A549 (cell line): Measurements from ENCODE around the gene OR2C3.

Experiments
- HOXB5 ChIP-seq: fragments of 250-450 bp; sonication (Bioruptor Pico); IDR thresholded peaks from 2 replicates; pipeline ENCODE4 v1.5.0; 2020; ENCODE audit warnings: mild to moderate bottlenecking, moderate library complexity
- MYC ChIP-seq: IDR thresholded peaks from 2 replicates; pipeline ENCODE4 v1.6.1; 2012; ENCODE audit warnings: mild to moderate bottlenecking, inconsistent platforms, low read length, improper control_type of control experiment, borderline replicate concordance
- PHF8 ChIP-seq: fragments of 200-600 bp; sonication (generic); IDR thresholded peaks from 2 replicates; pipeline ENCODE4 v1.6.1; 2016; ENCODE audit warnings: low read depth, mild to moderate bottlenecking, antibody characterized with exemption, moderate library complexity, borderline replicate concordance
- POLR2A ChIP-seq: IDR thresholded peaks from 2 replicates; pipeline ENCODE4 v1.6.1; 2012; ENCODE audit warnings: mild to moderate bottlenecking, low read length
- TF ChIP-seq, protein P1 (sequence below): fragments of >200 bp; sonication (Bioruptor Twin); formaldehyde crosslinking; IDR thresholded peaks from 3 replicates; pipeline ENCODE4 v1.5.1; 2016
- TF ChIP-seq, protein P2 (sequence below): IDR thresholded peaks from 2 replicates; pipeline ENCODE4 v1.6.1; 2012
- TF ChIP-seq, protein P3 (sequence below): fragments of 150-350 bp; IDR thresholded peaks from 2 replicates; pipeline ENCODE4 v1.6.1; 2014; ENCODE audit warnings: low read depth, mild to moderate bottlenecking, low read length
- TF ChIP-seq, protein P4 (sequence below): IDR thresholded peaks from 2 replicates; pipeline ENCODE4 v1.6.1; 2012; ENCODE audit warnings: low read depth, borderline replicate concordance

DNA sequence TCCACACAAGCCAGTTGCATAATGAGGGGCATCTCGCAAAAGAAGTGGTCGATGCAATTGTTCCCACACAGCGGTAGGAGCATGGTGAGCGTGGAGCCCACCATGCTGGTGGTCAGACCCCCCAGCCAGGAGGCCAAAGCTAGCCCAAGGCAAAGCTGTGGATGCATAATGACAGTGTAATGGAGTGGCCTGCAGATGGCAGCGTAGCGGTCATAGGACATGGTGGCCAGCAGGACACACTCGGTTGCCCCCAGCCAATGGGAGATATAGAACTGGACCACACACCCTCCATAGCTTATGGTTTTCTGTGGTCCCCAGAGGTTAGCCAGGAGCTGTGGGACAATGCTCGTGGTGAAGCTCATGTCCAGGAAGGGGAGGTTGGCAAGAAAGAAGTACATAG lies 4.3 kb downstream of the OR2C3 start:
- TF ChIP-seq MYC, result no peak
- TF ChIP-seq, protein P1, sequence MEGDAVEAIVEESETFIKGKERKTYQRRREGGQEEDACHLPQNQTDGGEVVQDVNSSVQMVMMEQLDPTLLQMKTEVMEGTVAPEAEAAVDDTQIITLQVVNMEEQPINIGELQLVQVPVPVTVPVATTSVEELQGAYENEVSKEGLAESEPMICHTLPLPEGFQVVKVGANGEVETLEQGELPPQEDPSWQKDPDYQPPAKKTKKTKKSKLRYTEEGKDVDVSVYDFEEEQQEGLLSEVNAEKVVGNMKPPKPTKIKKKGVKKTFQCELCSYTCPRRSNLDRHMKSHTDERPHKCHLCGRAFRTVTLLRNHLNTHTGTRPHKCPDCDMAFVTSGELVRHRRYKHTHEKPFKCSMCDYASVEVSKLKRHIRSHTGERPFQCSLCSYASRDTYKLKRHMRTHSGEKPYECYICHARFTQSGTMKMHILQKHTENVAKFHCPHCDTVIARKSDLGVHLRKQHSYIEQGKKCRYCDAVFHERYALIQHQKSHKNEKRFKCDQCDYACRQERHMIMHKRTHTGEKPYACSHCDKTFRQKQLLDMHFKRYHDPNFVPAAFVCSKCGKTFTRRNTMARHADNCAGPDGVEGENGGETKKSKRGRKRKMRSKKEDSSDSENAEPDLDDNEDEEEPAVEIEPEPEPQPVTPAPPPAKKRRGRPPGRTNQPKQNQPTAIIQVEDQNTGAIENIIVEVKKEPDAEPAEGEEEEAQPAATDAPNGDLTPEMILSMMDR, result no peak
- TF ChIP-seq, protein P2, sequence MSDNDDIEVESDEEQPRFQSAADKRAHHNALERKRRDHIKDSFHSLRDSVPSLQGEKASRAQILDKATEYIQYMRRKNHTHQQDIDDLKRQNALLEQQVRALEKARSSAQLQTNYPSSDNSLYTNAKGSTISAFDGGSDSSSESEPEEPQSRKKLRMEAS, result no peak
- TF ChIP-seq, protein P3, sequence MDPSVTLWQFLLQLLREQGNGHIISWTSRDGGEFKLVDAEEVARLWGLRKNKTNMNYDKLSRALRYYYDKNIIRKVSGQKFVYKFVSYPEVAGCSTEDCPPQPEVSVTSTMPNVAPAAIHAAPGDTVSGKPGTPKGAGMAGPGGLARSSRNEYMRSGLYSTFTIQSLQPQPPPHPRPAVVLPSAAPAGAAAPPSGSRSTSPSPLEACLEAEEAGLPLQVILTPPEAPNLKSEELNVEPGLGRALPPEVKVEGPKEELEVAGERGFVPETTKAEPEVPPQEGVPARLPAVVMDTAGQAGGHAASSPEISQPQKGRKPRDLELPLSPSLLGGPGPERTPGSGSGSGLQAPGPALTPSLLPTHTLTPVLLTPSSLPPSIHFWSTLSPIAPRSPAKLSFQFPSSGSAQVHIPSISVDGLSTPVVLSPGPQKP, result no peak
- TF ChIP-seq POLR2A, result no peak
- no peak for TF ChIP-seq PHF8
- TF ChIP-seq, protein P4, sequence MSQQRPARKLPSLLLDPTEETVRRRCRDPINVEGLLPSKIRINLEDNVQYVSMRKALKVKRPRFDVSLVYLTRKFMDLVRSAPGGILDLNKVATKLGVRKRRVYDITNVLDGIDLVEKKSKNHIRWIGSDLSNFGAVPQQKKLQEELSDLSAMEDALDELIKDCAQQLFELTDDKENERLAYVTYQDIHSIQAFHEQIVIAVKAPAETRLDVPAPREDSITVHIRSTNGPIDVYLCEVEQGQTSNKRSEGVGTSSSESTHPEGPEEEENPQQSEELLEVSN, result no peak
- TF ChIP-seq HOXB5 (CRISPR knock-in tag), result no peak
